GM13977 (cell line): ENCODE measurements around the gene NXPH4.

ENCODE experiments used
- DNase-seq: peaks from one replicate; pipeline ENCODE4 v3.0.0; 2012; ENCODE audit warnings: low spot score
- CTCF ChIP-seq: IDR thresholded peaks from 2 replicates; pipeline ENCODE4 v1.5.1; 2012; ENCODE audit warnings: mild to moderate bottlenecking, control low read depth; ENCODE audit not compliant: insufficient read depth; ENCODE audit errors: extremely low read depth, missing control alignments
- in situ Hi-C: fragments of 300-500 bp; cut with MboI; formaldehyde crosslinking; loops from one replicate; pipeline ENCODE4 v1.12.0; 2022; ENCODE audit warnings: low sequenced_read_pairs, low pct_unique_long_range_greater_than_20kb, mixed read lengths, inconsistent platforms; ENCODE audit not compliant: unreplicated experiment

NXPH4 gene

DNA sequence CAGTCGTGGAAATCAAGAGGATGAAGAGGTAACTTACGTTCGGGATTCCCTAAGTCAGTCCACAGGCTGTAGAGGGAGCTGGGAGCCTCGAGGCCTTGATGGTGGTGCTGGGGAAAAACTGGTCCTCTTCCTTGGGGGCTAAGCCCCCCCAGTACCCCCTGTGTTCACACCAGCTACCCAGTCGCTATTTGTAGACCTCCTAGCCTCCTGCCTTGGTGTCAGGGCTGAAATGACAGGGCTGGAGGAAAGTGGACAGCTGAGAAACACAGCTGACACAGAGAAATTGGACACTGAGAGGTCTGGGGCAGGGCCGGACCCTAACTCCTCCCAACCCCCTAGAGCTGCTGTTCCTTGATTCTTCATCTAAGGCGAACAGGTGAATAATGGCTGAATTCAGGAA lies 34.4 kb downstream of the NXPH4 start, which contains the start of gene STAC3:
Gene STAC3, minus strand, starts transcription at position 232 of the 400 bp plus-strand sequence. CDS start 1,551 bp downstream, outside the sequence.
- in situ Hi-C loops, result no loop called here
- no peak for TF ChIP-seq CTCF
- DNase-seq, result no peak

- in situ Hi-C loops, result no loop called here
- no peak for DNase-seq
- no peak for TF ChIP-seq CTCF
These were observed 38.1 kb downstream of the NXPH4 start for GRCh38 chr12:57254506-57255280.

DNA sequence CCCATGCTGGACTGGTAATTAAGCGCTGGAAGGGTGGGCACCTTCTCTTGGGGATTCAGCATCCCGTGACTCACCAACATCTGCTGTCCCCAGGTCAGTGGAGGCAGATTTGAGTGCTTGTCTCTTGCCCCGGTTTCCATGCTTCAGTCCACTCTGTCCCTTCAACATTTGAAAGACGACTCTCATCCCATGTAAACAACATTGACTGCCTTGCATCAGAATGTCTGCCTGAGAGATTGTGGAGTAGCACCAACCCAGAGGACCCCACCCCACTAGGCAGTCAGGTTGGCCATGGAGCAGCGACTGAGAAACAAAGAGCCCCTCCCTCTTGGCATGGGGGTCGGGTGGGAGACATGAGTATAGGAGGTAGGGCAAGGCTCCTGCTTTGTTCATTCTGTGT lies 39.3 kb downstream of the NXPH4 start:
- DNase-seq, result no peak
- in situ Hi-C loops, result no loop called here
- no peak for TF ChIP-seq CTCF

DNA sequence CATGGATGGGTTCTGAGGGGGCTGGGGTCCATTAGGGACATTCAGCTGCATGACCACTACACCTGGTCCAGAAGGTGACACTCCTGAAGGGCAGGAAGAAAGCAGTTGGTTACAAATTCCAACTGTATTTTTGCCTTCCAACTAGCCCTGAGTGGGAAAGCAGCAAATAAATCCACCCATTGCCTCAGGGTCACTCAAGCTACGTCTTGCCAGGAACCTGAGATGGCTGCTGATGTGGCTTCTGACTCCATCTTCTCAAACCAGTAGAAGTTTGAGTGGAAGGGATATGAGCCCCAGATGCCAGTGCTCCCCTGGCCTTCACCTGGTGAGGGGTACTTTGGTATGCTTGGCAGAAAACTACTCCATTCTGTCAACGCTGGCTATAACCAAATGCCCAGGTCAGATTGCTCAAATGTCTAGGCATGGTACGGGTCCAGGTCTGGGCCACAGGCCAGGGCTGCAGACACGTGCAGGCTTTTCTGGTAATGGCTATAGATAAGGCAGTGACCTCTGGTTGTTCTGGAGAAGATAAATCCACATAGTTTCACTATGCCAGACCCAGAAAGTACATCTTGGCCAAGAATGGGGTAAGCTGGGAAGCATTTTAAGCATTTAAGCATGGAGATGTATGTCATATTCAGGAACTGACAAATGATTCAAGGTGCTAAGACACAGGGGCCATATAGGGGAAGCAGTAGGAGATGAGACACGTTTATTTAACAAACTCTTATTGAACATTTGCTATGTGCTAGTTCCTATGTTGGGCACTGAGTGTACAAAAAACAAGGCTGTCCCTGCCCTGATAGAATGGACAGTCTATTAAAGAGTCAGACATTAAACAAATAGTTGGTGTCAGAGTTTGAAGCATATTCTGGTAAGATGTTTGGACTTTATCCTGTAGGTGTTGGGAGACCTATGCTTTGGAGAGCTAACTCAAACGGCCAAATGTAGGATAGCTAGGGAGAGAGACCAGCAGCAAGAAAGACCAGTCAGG lies 42.7 kb downstream of the NXPH4 start:
- in situ Hi-C loops, result no loop called here
- no peak for DNase-seq
- TF ChIP-seq CTCF, result no peak

GRCh38 chr12:57260366-57260765 lies 43.8 kb downstream of the NXPH4 start:
- no peak for TF ChIP-seq CTCF
- in situ Hi-C loops, result loop anchor here (10.0 kb wide), 1 partner anchor 194 kb away; the partner anchor contains the start of genes GLI1 and INHBE
- no peak for DNase-seq

GRCh38 chr12:57261428-57261865 lies 44.9 kb downstream of the NXPH4 start:
- TF ChIP-seq CTCF, result no peak
- DNase-seq, result no peak
- in situ Hi-C loops, result loop anchor here (10.0 kb wide), 1 partner anchor 193 kb away; the partner anchor contains the start of genes GLI1 and INHBE
